ENCODE results near the gene TESK1.
"Not testable (repeated sequence)": the region's sequence is repeated elsewhere in the genome, so short reads cannot be mapped to it uniquely, and the experiment has no call there.

The TESK1 gene

GRCh38 chr9:35616681-35617459 lies 11.8 kb downstream of the TESK1 start:
- peak; percentile 67 for DNase-seq

DNA sequence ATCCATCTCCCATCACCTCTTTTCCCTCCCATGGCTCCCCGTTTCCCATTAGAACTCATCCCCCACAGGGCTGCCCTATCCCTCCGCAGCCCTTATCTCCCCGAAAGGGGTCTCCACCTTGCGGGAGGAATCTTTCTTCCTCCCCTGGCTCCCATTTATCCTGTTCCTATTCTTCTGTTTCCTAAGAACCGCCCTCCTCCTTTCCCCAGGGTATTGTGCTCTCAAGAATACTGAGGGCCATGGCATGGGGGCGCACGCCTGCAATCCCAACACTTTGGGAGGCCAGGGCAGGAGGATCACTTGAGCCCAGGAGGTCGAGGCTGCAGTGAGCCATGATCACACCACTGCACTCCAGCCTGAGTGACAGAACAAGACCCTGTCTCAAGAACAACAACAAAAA lies 12.5 kb downstream of the TESK1 start:
- no peak for DNase-seq

- DNase-seq, result no peak
Observed at GRCh38 chr9:35618325-35618727, 13.3 kb downstream of the TESK1 start, which contains the start of gene CD72. Gene CD72, minus strand, starts transcription at chr9:35618413. Its CDS starts 110 bp downstream, at chr9:35618303.

DNA sequence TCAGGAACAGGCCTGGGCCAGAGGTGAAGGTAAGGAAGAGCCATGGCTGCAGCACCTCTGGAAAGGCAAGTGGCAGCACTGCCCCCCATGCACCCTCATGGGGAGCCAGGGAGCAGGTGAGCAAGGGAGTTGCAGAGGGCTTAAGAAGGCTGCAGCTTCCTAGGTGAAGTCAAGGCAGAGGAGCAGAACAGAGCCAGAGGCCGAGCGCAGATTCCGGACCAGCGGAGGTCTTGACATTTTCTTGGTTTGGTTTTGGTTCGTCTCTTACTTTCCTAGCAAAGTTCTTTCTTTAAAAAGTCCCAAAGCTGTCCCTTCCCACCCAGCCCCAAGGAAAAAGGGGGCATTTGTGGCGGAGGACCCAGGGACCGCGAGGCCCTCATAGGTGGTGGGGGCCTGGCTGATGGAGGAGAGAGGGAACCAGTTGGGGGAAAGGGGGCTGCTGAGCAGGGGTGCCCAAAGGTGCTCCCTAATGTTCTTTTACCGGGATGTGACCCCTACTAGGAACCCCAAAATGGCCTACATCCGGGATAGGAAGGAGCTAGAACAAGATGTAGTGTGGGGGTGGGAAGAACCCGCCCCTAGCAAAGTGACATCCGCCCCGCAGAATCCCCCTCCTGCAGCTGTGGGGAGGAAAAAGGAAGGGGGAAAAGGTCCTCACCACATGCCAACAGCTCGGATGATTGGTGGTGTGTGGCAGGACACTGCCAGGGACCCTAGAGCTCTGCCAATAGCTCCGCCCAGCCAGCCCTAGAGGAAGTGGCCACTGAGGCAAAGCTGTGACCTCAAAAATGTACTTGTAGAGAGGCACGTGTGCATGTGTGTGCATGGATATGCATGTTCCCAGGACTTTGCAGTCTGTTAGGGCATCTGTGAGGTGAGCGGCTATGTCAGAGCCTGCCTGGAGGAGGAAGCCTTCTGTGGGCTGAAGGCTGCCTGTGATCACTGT lies 14.1 kb downstream of the TESK1 start:
- DNase-seq, result peak; percentile 32

- no peak for DNase-seq
Observed at GRCh38 chr9:35619800-35620158, 14.7 kb downstream of the TESK1 start.

- no peak for DNase-seq
Observed at GRCh38 chr9:35627575-35627974, 22.5 kb downstream of the TESK1 start.

- no peak for DNase-seq
Observed at GRCh38 chr9:35628389-35628991, 23.4 kb downstream of the TESK1 start.

DNA sequence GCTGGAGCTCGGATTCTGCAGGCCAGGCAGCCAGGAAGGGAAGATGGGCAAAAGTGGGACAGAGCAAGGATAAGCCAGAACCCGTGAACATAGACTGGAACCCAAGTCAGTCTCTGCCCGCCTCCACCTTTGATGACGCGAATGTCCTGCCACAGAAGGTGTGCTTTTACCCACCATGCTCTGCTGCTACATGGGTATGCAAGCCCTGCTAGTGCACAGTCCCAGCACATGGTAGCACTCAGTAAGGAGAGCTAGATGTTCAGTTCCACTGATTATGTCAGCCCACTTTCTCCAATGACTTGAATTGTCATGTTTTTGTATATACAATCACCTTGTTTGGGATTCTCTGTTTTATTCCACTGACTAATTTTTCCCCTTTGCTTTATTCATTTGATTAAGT lies 24.5 kb downstream of the TESK1 start:
- no peak for DNase-seq

DNA sequence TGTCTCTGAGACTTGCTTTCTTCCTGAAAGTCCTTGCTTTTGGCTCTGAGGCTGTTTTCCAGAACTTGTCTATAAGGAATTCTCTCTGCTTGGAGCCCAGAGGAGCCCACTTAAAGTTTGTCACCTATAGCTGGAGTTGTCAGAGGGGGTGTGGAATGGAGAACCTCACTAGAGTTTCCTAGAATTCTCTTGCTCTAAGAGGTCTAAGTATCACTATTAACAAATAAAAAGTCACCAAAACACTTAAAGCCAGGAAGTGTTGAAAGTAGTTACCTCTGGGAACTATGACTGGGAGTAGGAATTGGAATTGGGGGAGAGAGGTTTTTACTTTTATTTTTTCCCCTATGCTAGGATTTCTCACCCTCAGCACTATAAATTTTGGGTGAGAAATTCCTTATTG lies 30.7 kb downstream of the TESK1 start:
- no peak for DNase-seq

GRCh38 chr9:35636135-35636876 lies 31.2 kb downstream of the TESK1 start:
- DNase-seq, result no peak

GRCh38 chr9:35636877-35637246 lies 31.8 kb downstream of the TESK1 start:
- not testable (repeated sequence) for DNase-seq

GRCh38 chr9:35637427-35637955 lies 32.4 kb downstream of the TESK1 start:
- DNase-seq, result not testable (repeated sequence)

GRCh38 chr9:35638751-35639150 lies 33.7 kb downstream of the TESK1 start:
- not testable (repeated sequence) for DNase-seq

- DNase-seq, result not testable (repeated sequence)
Observed at GRCh38 chr9:35639225-35639624, 34.2 kb downstream of the TESK1 start.

DNA sequence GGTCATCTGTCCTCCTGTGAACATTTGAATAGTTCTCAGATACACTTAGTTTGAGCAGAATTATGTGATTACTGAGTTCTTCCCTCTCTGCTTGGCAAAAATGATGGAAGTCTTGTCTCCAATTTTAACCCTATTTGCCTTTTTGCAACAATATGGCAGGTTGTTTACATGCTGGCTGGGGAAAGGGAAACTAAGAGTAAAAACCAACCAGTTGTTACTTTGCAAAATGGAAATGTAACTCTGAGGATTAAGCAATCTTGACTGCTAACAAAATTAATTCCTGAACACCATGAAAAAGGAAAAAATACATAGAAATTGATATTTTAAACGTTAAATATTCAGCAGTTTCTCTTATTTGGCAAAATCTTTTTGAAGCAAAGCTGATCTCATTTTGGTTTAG lies 34.6 kb downstream of the TESK1 start:
- DNase-seq, result no peak

GRCh38 chr9:35640431-35640830 lies 35.4 kb downstream of the TESK1 start:
- DNase-seq, result not testable (repeated sequence)

- not testable (repeated sequence) for DNase-seq
Observed at GRCh38 chr9:35641478-35641877, 36.4 kb downstream of the TESK1 start.

GRCh38 chr9:35643046-35643445 lies 38.0 kb downstream of the TESK1 start:
- no peak for DNase-seq

DNA sequence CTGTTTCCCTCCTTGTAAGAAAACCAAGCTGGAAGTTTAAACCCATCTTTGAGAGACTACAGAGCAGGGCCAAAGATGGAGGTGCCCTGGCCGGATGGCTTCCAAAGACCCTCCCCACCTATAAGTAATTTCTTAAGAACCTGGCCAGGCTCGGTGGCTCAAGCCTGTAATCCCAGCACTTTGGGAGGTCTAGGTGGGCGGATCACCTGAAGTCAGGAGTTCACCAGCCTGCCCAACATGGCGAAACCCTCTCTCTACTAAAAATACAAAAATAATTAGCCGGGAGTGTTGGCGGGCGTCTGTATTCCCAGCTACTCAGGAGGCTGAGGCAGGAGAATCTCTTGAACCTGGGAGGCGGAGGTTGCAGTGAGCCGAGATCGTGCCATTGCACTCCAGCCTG lies 40.7 kb downstream of the TESK1 start:
- DNase-seq, result not testable (repeated sequence)

- no peak for DNase-seq
Observed at GRCh38 chr9:35646153-35646532, 41.1 kb downstream of the TESK1 start.

GRCh38 chr9:35646533-35647265 lies 41.6 kb downstream of the TESK1 start:
- DNase-seq, result peak; percentile 92

Measured in activated CD8-positive, alpha-beta memory T cell treated with anti-CD3 and anti-CD28 coated beads, Interleukin-2, amount 50 U/mL, for 4 hours (primary cell).